ENCODE results near the gene NEBL. TPM values are rescaled to one million over a fixed set of nuclear protein-coding genes. Genes with fewer than 3 reads are reported as not detected.

The NEBL gene
- total RNA-seq, 1 experiment from 2014 or later = 0.66 TPM

- Histone ChIP-seq H3K4me1 (replicated peaks) (no peaks in the 10 kb centered on the region), H3K4me3 (no peak overlapping the region), H3K27ac (no peak overlapping the region), H3K27me3 (replicated peaks) (no peaks in the 10 kb centered on the region), H3K36me3 (no peaks in the 10 kb centered on the region), H3K9me3 (replicated peaks) (no peaks in the 10 kb centered on the region)
- no peak for DNase-seq (ENCODE audit: low read depth in 1 of 2, low spot score in 2 of 2)
Measured at GRCh38 chr10:20834825-20835224, 62.3 kb downstream of the NEBL start.

- Histone ChIP-seq H3K4me3 (no peak overlapping the region), H3K36me3 (no peaks in the 10 kb centered on the region), H3K4me1 (replicated peaks) (no peaks in the 10 kb centered on the region), H3K9me3 (replicated peaks) (no peaks in the 10 kb centered on the region), H3K27ac (no peak overlapping the region), H3K27me3 (replicated peaks) (0 out of 2 replicates have a peak, but pooled peaks cover 3% of the 10 kb centered on the region)
- no peak for DNase-seq (ENCODE audit: low read depth in 1 of 2, low spot score in 2 of 2)
Measured at GRCh38 chr10:20822825-20823224, 74.3 kb downstream of the NEBL start.

DNA sequence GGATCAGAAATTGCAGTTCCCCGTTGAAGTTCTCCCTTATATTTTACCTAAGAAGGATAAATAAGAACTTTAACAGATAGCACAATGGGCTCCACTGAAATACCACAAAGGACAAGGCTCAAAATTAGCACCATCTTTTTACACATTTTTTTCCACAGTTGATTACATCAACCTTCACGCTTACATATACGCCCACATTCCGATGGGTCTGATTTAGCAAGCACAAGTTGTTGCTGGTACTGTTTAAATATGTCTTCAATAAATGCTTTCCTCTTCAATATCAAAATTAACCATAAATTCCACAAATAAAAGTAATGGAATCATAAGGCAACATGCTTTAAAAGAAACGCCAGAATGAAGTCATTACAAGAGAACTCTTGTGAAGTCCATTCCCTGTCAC is 79.5 kb downstream of the NEBL start:
- no peak overlapping the region for H3K27ac ChIP-seq
- no peaks in the 10 kb centered on the region for H3K4me1 ChIP-seq (replicated peaks)
- H3K4me3 ChIP-seq = no peak overlapping the region
- no peaks in the 10 kb centered on the region for H3K36me3 ChIP-seq
- DNase-seq (ENCODE audit: low read depth in 1 of 2, low spot score in 2 of 2) = no peak
- no peaks in the 10 kb centered on the region for H3K9me3 ChIP-seq (replicated peaks)
- H3K27me3 ChIP-seq (replicated peaks) = no peaks in the 10 kb centered on the region

DNA sequence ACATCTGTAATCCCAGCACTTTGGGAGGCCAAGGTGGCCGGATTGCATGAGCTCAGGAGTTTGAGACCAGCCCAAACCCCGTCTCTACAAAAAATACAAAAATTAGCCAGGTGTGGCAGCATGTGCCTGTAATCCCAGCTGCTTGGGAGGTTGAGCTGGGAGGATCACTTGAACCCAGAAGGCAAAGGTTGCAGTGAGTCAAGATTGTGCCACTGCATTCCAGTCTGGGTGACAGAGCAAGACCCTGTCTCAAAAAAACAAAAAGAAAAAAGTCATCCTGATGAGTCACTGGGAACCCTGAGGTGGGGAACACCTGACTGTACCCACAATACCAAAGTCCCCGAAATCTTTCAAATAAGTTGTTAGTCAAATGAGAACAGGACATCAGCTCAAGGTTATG is 80.0 kb downstream of the NEBL start:
- Histone ChIP-seq H3K9me3 (replicated peaks) (no peaks in the 10 kb centered on the region), H3K27ac (no peak overlapping the region), H3K36me3 (no peaks in the 10 kb centered on the region), H3K27me3 (replicated peaks) (no peaks in the 10 kb centered on the region), H3K4me1 (replicated peaks) (no peaks in the 10 kb centered on the region), H3K4me3 (no peak overlapping the region)
- DNase-seq (ENCODE audit: low read depth in 1 of 2, low spot score in 2 of 2) = no peak

DNA sequence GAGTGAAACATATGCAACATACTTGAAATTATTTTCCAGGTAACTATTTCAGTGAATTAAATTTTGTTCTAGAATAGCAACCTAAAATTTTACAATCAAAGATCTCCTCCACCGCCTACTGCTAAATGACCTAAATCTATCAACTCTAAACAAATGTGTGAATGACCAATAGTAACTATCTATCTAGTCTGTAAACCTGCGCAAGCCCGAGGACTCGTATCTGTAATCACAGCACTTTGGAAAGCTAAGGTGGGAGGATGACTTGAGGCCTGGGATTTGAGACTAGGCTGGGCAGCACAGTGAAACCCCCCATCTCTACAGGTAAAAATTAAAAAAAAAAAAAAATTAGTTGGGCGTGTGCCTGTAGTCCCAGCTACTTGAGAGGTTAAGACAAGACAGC is 83.0 kb downstream of the NEBL start:
- Histone ChIP-seq H3K27me3 (replicated peaks) (no peaks in the 10 kb centered on the region), H3K27ac (no peak overlapping the region), H3K9me3 (replicated peaks) (no peaks in the 10 kb centered on the region), H3K4me1 (replicated peaks) (no peaks in the 10 kb centered on the region), H3K4me3 (no peak overlapping the region), H3K36me3 (no peaks in the 10 kb centered on the region)
- DNase-seq (ENCODE audit: low read depth in 1 of 2, low spot score in 2 of 2) = no peak

DNA sequence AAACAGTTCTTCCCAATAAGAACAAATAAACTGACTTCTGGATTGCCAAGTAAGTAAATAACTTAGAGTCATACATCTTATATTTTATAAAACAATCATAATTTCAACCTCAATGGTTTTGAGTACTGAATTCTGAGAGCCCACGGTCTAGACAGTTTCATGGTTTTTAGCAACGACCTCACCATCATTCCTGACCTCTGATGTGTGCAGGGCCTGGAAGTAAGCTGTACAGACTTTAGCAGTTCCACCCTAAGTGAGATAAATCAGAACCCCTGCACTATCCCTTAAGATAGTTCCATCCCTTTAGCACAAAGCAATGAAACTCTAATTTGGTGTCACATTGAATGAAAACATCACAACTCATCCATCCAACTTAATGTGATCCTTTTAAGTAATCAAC is 86.0 kb downstream of the NEBL start:
- H3K27me3 ChIP-seq (replicated peaks) = no peaks in the 10 kb centered on the region
- H3K4me3 ChIP-seq = no peak overlapping the region
- no peaks in the 10 kb centered on the region for H3K36me3 ChIP-seq
- no peaks in the 10 kb centered on the region for H3K9me3 ChIP-seq (replicated peaks)
- H3K27ac ChIP-seq = no peak overlapping the region
- no peaks in the 10 kb centered on the region for H3K4me1 ChIP-seq (replicated peaks)
- DNase-seq (ENCODE audit: low read depth in 1 of 2, low spot score in 2 of 2) = no peak

- H3K27me3 ChIP-seq (replicated peaks) = no peaks in the 10 kb centered on the region
- H3K4me3 ChIP-seq = no peak overlapping the region
- H3K36me3 ChIP-seq = no peaks in the 10 kb centered on the region
- no peaks in the 10 kb centered on the region for H3K4me1 ChIP-seq (replicated peaks)
- H3K9me3 ChIP-seq (replicated peaks) = no peaks in the 10 kb centered on the region
- no peak for DNase-seq (ENCODE audit: low read depth in 1 of 2, low spot score in 2 of 2)
- H3K27ac ChIP-seq = no peak overlapping the region
Measured at GRCh38 chr10:20809631-20810030, 87.5 kb downstream of the NEBL start.

DNA sequence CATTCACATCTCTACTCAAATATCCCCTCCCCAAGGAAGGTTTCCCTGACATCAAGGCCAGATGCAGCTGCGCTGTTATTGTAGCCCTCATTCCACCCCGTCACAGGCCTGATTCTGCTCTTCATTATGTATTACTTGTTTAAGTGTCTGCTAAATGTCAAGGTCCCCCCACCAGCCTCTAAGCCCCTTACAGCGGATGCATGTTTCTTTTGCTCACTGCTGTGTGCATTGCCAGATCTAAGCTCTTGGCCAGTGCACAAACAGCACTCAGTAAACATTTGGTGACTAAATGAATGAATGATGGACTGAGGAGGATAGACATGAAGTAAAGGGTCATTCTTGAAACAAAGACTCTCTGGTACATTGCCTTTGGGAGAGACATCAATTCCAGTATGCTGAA is 90.6 kb downstream of the NEBL start:
- Histone ChIP-seq H3K4me1 (replicated peaks) (no peaks in the 10 kb centered on the region), H3K36me3 (no peaks in the 10 kb centered on the region), H3K27me3 (replicated peaks) (no peaks in the 10 kb centered on the region), H3K9me3 (replicated peaks) (no peaks in the 10 kb centered on the region), H3K27ac (no peak overlapping the region), H3K4me3 (no peak overlapping the region)
- DNase-seq (ENCODE audit: low read depth in 1 of 2, low spot score in 2 of 2) = no peak

- H3K9me3 ChIP-seq (replicated peaks) = no peaks in the 10 kb centered on the region
- DNase-seq (ENCODE audit: low read depth in 1 of 2, low spot score in 2 of 2) = no peak
- no peaks in the 10 kb centered on the region for H3K27me3 ChIP-seq (replicated peaks)
- no peak overlapping the region for H3K27ac ChIP-seq
- H3K36me3 ChIP-seq = no peaks in the 10 kb centered on the region
- no peak overlapping the region for H3K4me3 ChIP-seq
- no peaks in the 10 kb centered on the region for H3K4me1 ChIP-seq (replicated peaks)
Measured at GRCh38 chr10:20797290-20797689, 99.8 kb downstream of the NEBL start.

- no peaks in the 10 kb centered on the region; the same call in 1 of the 2 replicates for H3K9me3 ChIP-seq (replicated peaks)
- no peaks in the 10 kb centered on the region for H3K36me3 ChIP-seq
- no peaks in the 10 kb centered on the region for H3K27me3 ChIP-seq (replicated peaks)
- no peak for DNase-seq (ENCODE audit: low read depth in 1 of 2, low spot score in 2 of 2)
- H3K4me3 ChIP-seq = no peak overlapping the region
- no peak overlapping the region for H3K27ac ChIP-seq
- H3K4me1 ChIP-seq (replicated peaks) = no peaks in the 10 kb centered on the region
Measured at GRCh38 chr10:20795391-20795790, 101.7 kb downstream of the NEBL start.

DNA sequence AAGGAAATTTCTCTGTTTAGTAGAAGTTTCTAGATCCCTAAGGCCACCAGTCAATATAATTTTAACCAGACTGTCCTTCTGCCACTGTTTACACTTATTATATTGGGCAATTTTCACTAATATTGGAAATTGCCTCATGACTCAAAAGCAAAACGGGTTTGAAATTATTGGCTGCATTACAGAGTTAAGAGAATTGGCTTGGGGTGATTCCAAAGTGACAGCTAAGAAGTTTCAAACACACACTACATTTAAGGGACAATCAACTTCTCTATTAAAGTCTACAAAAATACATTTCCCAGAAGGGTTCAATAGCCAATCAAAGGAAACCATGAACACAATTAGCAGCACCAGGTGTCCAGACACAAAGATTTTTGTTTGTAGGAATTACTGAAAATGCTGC is 111.9 kb downstream of the NEBL start:
- Histone ChIP-seq H3K27me3 (replicated peaks) (no peaks in the 10 kb centered on the region), H3K4me3 (no peak overlapping the region), H3K9me3 (replicated peaks) (no peaks in the 10 kb centered on the region), H3K27ac (no peak overlapping the region), H3K36me3 (no peaks in the 10 kb centered on the region), H3K4me1 (replicated peaks) (no peaks in the 10 kb centered on the region)
- no peak for DNase-seq (ENCODE audit: low read depth in 1 of 2, low spot score in 2 of 2)

DNA sequence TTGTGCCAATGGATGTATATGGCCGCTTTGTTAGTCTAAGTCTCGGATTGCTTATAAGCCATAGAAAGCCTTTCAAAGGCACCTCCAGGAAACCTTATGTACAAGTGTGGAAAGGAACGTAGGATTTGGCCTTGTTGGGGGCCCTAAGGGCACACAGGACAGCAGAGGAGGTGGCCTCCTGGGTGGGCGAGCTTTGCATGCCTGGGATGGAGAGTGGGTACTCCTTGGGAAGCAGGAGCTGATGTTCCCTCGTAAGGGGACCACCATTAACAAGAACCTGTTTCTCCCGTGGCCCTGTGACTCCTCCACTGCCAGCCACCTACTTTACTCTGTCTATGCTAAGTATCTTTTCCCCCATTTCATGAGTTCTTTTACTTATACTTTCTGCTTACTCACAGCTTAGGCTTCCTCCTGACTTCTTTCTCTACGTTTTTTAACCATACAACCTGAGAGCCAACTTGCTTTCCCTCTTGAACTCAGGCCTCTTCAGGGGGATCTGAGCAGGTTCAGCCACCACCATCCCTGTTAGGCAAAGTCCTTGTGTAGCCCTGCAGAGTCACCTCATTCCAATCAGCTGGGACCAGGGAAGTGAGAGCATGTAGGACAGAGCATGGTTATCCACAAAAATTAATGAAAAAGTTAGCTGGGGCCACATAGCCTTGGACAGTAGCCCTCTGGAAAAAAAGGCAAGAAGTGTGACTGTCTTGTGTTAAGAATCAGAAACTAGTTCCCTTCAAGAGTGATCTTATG is 118.9 kb downstream of the NEBL start:
- no peaks in the 10 kb centered on the region for H3K4me1 ChIP-seq (replicated peaks)
- H3K9me3 ChIP-seq (replicated peaks) = no peaks in the 10 kb centered on the region
- H3K27me3 ChIP-seq (replicated peaks) = no peaks in the 10 kb centered on the region
- H3K4me3 ChIP-seq = no peak overlapping the region
- DNase-seq (ENCODE audit: low read depth in 1 of 2, low spot score in 2 of 2) = no peak
- H3K27ac ChIP-seq = no peak overlapping the region
- H3K36me3 ChIP-seq = no peaks in the 10 kb centered on the region

- Histone ChIP-seq H3K4me3 (no peak overlapping the region), H3K9me3 (replicated peaks) (no peaks in the 10 kb centered on the region), H3K27me3 (replicated peaks) (no peaks in the 10 kb centered on the region), H3K4me1 (replicated peaks) (no peaks in the 10 kb centered on the region), H3K27ac (no peak overlapping the region), H3K36me3 (no peaks in the 10 kb centered on the region)
- no peak for DNase-seq (ENCODE audit: low read depth in 1 of 2, low spot score in 2 of 2)
Measured at GRCh38 chr10:20776384-20777118, 120.6 kb downstream of the NEBL start.

GRCh38 chr10:20771051-20771450 is 126.1 kb downstream of the NEBL start:
- no peaks in the 10 kb centered on the region for H3K9me3 ChIP-seq (replicated peaks)
- no peak for DNase-seq (ENCODE audit: low read depth in 1 of 2, low spot score in 2 of 2)
- H3K27me3 ChIP-seq (replicated peaks) = no peaks in the 10 kb centered on the region
- no peak overlapping the region for H3K27ac ChIP-seq
- H3K36me3 ChIP-seq = no peaks in the 10 kb centered on the region
- no peaks in the 10 kb centered on the region for H3K4me1 ChIP-seq (replicated peaks)
- H3K4me3 ChIP-seq = no peak overlapping the region
